Neural progenitor cell (in vitro differentiated cells): ENCODE measurements around the gene TAB2. TPM values are rescaled to one million over a fixed set of nuclear protein-coding genes. Genes with fewer than 3 reads are reported as not detected.

Experiments used
- DNase-seq: peaks from one replicate; pipeline ENCODE4 v3.0.0-alpha.2; 2016; ENCODE audit warnings: low spot score
- H2AFZ ChIP-seq: fragments of 200-600 bp; sonication (generic); replicated peaks from 2 replicates; pipeline ENCODE4 v1.6.1; 2016; ENCODE audit warnings: antibody characterized with exemption
- H3F3A ChIP-seq: fragments of 200-600 bp; sonication (generic); 2 replicates; pipeline ENCODE4 v1.6.1; 2016; ENCODE audit warnings: antibody characterized with exemption, low read depth
- H3K27ac ChIP-seq: fragments of 200-600 bp; sonication (generic); 2 replicates; pipeline ENCODE4 v1.5.1; 2016; ENCODE audit warnings: mild to moderate bottlenecking
- H3K27me3 ChIP-seq: fragments of 200-600 bp; sonication (generic); 2 replicates; pipeline ENCODE4 v1.6.1; 2016; ENCODE audit warnings: mild to moderate bottlenecking, moderate library complexity
- H3K36me3 ChIP-seq: fragments of 200-600 bp; sonication (generic); 2 replicates; pipeline ENCODE4 v1.5.1; 2016
- H3K4me1 ChIP-seq: fragments of 200-600 bp; sonication (generic); 2 replicates; pipeline ENCODE4 v1.6.1; 2016; ENCODE audit warnings: mixed run types
- H3K4me2 ChIP-seq: fragments of 200-600 bp; sonication (generic); 2 replicates; pipeline ENCODE4 v1.6.1; 2016
- H3K4me3 ChIP-seq: fragments of 200-600 bp; sonication (generic); 2 replicates; pipeline ENCODE4 v1.5.1; 2016
- H3K79me2 ChIP-seq: fragments of 200-600 bp; sonication (generic); 2 replicates; pipeline ENCODE4 v1.6.1; 2016; ENCODE audit warnings: low read depth
- H3K9ac ChIP-seq: fragments of 200-600 bp; sonication (generic); 2 replicates; pipeline ENCODE4 v1.6.1; 2016
- H3K9me3 ChIP-seq: fragments of 200-600 bp; sonication (generic); 2 replicates; pipeline ENCODE4 v1.5.1; 2016; ENCODE audit warnings: low read depth
- H4K20me1 ChIP-seq: fragments of 200-600 bp; sonication (generic); 2 replicates; pipeline ENCODE4 v1.6.1; 2016; ENCODE audit warnings: low read depth
- H3K27ac Mint-ChIP-seq: 3 replicates; pipeline ENCODE4 v1.8.0; 2021; ENCODE audit warnings: mixed read lengths
- H3K27me3 Mint-ChIP-seq: 2 replicates; pipeline ENCODE4 v1.8.0; 2022; ENCODE audit warnings: low read depth, mild to moderate bottlenecking, inconsistent platforms, moderate library complexity, mixed read lengths; ENCODE audit not compliant: insufficient read depth
- H3K36me3 Mint-ChIP-seq: 3 replicates; pipeline ENCODE4 v1.8.0; 2021; ENCODE audit warnings: mixed read lengths
- H3K4me1 Mint-ChIP-seq: 3 replicates; pipeline ENCODE4 v1.8.0; 2021; ENCODE audit warnings: mixed read lengths
- H3K4me3 Mint-ChIP-seq: 3 replicates; pipeline ENCODE4 v1.8.0; 2021; ENCODE audit warnings: mild to moderate bottlenecking, moderate library complexity, mixed read lengths
- H3K9me3 Mint-ChIP-seq: 3 replicates; pipeline ENCODE4 v1.8.0; 2020; ENCODE audit warnings: mixed read lengths
- EZH2 ChIP-seq: fragments of 200-600 bp; sonication (generic); IDR thresholded peaks from 2 replicates; pipeline ENCODE4 v1.6.1; 2017; ENCODE audit warnings: antibody characterized with exemption, mild to moderate bottlenecking, moderate library complexity
- EZH2phosphoT487 ChIP-seq: fragments of 200-600 bp; sonication (generic); IDR thresholded peaks from 2 replicates; pipeline ENCODE4 v1.6.1; 2017; ENCODE audit warnings: antibody characterized with exemption
- total RNA-seq: library from RNA; depleted of rRNA; stranded (reverse); fragments of >200 nt; gene quantifications from 2 replicates; pipeline ENCODE4 v1.2.3, GENCODE V29; 2015; ENCODE audit warnings: low replicate concordance
- TF ChIP-seq, protein P1 (sequence below): fragments of 200-600 bp; sonication (generic); IDR thresholded peaks from 2 replicates; pipeline ENCODE4 v1.5.1; 2017; ENCODE audit warnings: antibody characterized with exemption, mild to moderate bottlenecking

Gene TAB2
- total RNA-seq, 1 donor from 2014 or later: 70.9 TPM

DNA sequence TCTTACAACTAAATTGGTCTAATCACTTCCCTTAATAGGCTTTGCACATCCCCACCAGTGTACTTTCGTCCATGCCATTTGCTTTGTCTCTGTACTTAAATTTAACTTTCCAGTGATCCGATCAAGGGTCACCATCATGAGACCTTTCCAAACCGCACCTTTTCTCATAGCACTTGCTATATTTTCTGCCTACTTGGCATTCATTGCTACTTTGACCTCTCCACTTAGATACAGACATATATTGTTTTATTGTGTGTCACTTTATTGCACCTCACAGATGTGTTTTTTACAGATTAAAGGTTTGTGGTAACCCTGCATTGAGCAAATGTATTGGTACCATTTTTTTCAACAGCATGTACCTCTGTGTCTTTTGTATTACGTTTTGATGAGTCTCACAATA is 97.3 kb downstream of the TAB2 start:
- no peaks in the 10 kb centered on the region for H3K4me1 ChIP-seq
- H3K9ac ChIP-seq: no peak overlapping the region
- H3K79me2 ChIP-seq: no peaks in the 10 kb centered on the region
- H3K4me2 ChIP-seq: no peak overlapping the region
- Mint-ChIP-seq H3K36me3 (peaks cover 26% of the 10 kb centered on the region), H3K27me3 (no peaks in the 10 kb centered on the region), H3K9me3 (peaks cover 13% of the 10 kb centered on the region), H3K4me1 (no peaks in the 10 kb centered on the region), H3K4me3 (no peak overlapping the region), H3K27ac (no peak overlapping the region)
- no peaks in the 10 kb centered on the region for H3K36me3 ChIP-seq
- H3F3A ChIP-seq: no peaks in the 10 kb centered on the region
- H3K9me3 ChIP-seq: no peaks in the 10 kb centered on the region
- no peak for TF ChIP-seq EZH2
- TF ChIP-seq, protein P1, sequence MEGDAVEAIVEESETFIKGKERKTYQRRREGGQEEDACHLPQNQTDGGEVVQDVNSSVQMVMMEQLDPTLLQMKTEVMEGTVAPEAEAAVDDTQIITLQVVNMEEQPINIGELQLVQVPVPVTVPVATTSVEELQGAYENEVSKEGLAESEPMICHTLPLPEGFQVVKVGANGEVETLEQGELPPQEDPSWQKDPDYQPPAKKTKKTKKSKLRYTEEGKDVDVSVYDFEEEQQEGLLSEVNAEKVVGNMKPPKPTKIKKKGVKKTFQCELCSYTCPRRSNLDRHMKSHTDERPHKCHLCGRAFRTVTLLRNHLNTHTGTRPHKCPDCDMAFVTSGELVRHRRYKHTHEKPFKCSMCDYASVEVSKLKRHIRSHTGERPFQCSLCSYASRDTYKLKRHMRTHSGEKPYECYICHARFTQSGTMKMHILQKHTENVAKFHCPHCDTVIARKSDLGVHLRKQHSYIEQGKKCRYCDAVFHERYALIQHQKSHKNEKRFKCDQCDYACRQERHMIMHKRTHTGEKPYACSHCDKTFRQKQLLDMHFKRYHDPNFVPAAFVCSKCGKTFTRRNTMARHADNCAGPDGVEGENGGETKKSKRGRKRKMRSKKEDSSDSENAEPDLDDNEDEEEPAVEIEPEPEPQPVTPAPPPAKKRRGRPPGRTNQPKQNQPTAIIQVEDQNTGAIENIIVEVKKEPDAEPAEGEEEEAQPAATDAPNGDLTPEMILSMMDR: no peak
- TF ChIP-seq EZH2phosphoT487: no peak
- H3K27ac ChIP-seq: no peak overlapping the region
- no peak overlapping the region for H3K4me3 ChIP-seq
- H3K27me3 ChIP-seq: no peaks in the 10 kb centered on the region
- no peaks in the 10 kb centered on the region for H4K20me1 ChIP-seq
- no peak overlapping the region for H2AFZ ChIP-seq
- no peak for DNase-seq

DNA sequence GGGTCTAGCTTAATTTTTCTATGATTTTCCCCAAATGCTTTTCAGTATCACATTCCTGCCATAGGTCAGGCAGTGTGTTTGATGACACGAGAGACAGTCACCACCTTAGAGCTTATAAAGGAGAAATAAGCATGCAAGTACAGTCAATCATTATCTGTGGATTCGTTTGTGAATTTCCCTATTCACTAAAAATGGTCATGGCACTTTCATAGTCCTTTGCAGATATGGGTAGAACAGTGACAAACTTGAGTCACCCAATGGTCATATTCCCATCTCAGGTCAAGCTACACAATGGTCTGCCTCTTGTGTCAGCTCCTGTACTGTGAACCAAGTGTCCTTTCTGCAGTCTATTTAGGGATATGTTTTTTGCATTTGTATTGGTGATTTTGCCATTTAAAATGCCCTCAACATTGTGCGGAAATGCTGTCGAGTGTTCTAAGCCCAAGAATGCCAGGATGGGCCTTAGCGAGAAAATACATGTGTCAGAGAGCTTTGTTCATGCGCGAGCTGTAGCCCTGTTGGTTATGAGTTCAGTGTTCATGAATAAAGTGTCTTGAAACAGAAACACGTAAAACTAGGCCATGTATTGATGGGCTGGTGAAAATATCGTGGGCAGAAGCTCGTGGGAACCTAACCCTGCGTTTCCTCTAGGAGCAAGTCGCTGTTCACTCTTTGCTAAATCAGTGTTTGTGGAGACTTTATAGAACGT is 102.3 kb downstream of the TAB2 start:
- no peaks in the 10 kb centered on the region for H3K9me3 ChIP-seq
- no peak overlapping the region for H3K4me3 ChIP-seq
- peaks cover under 1% of the 10 kb centered on the region for H3K27me3 Mint-ChIP-seq
- no peaks in the 10 kb centered on the region for H3K79me2 ChIP-seq
- no peak overlapping the region for H2AFZ ChIP-seq
- H3K36me3 Mint-ChIP-seq: peaks cover 9% of the 10 kb centered on the region
- no peak overlapping the region for H3K4me3 Mint-ChIP-seq
- H3F3A ChIP-seq: no peaks in the 10 kb centered on the region
- H3K9me3 Mint-ChIP-seq: peaks cover 10% of the 10 kb centered on the region
- no peak overlapping the region for H3K9ac ChIP-seq
- no peaks in the 10 kb centered on the region for H3K36me3 ChIP-seq
- no peak overlapping the region for H3K27ac ChIP-seq
- TF ChIP-seq EZH2phosphoT487 (no peak), EZH2 (no peak)
- TF ChIP-seq, protein P1: no peak
- no peak overlapping the region for H3K27ac Mint-ChIP-seq
- no peaks in the 10 kb centered on the region for H4K20me1 ChIP-seq
- peaks cover 16% of the 10 kb centered on the region for H3K4me1 Mint-ChIP-seq
- no peaks in the 10 kb centered on the region for H3K27me3 ChIP-seq
- no peak for DNase-seq
- peaks cover 9% of the 10 kb centered on the region for H3K4me1 ChIP-seq
- no peak overlapping the region for H3K4me2 ChIP-seq

DNA sequence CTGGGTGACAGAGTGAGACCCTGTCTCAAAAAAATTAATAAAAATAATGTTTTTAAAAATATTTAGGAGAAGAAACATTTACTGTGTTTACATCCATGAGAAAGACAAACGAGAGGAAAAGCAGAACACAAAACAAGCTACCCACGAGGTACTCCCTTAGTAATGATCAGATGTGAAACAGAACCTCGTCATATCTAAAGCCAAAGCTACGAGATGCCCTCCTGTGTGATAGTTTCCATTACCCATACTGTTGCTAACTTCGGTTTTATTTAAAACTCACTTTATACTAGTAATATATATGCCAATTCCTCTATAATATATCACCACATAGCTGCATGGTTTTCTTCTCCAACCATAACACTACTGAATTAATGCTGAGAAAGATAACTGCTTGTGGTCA is 103.6 kb downstream of the TAB2 start:
- peaks cover 18% of the 10 kb centered on the region for H3K4me1 Mint-ChIP-seq
- H3K4me2 ChIP-seq: no peak overlapping the region
- no peaks in the 10 kb centered on the region for H3K27me3 ChIP-seq
- H3K36me3 ChIP-seq: no peaks in the 10 kb centered on the region
- H2AFZ ChIP-seq: no peak overlapping the region
- H3K27ac ChIP-seq: no peak overlapping the region
- H3K27me3 Mint-ChIP-seq: peaks cover 3% of the 10 kb centered on the region
- DNase-seq: no peak
- no peak overlapping the region for H3K4me3 ChIP-seq
- TF ChIP-seq, protein P1: no peak
- TF ChIP-seq EZH2phosphoT487 (no peak), EZH2 (no peak)
- no peak overlapping the region for H3K9ac ChIP-seq
- H3K9me3 Mint-ChIP-seq: peaks cover 4% of the 10 kb centered on the region
- no peaks in the 10 kb centered on the region for H3K9me3 ChIP-seq
- no peaks in the 10 kb centered on the region for H3K79me2 ChIP-seq
- H3K4me3 Mint-ChIP-seq: no peak overlapping the region
- H3K27ac Mint-ChIP-seq: no peak overlapping the region
- no peaks in the 10 kb centered on the region for H4K20me1 ChIP-seq
- H3K4me1 ChIP-seq: peaks cover 9% of the 10 kb centered on the region
- H3F3A ChIP-seq: no peaks in the 10 kb centered on the region
- peaks cover under 1% of the 10 kb centered on the region for H3K36me3 Mint-ChIP-seq
